GM19324 (cell line): Measurements from ENCODE around the gene RHPN2.
"Not testable (repeated sequence)": the region's sequence is repeated elsewhere in the genome, so short reads cannot be mapped to it uniquely, and the experiment has no call there.

Experiments
- ATAC-seq: cut with Tn5 transposase; IDR thresholded peaks from one replicate; pipeline ENCODE4 v1.9.1; 2021; ENCODE audit warnings: mild to moderate bottlenecking, moderate library complexity; ENCODE audit not compliant: unreplicated experiment, low FRiP score

RHPN2 gene

DNA sequence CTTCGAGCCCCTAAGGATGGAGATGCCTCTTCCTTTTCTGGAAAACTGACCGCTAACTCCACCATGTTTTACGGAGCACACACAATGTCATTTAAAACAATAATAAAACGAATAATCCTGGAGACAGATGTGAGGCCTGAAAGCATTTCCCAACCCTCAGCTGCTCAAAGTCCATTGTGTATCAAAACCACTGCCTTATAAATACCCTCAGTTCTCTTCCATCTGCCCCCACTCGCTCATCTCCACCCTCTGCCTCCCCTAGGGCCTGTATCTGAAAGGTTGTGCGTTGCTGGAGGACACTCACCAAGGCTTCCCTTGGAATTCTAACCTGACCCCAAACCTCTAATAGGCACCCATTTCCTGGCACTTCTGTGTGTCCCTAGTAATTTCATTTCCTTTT is 82.2 kb downstream of the RHPN2 start:
- ATAC-seq, result not testable (repeated sequence)

- ATAC-seq, result not testable (repeated sequence)
Measured at GRCh38 chr19:32979807-32980206, 84.9 kb downstream of the RHPN2 start.

- not testable (repeated sequence) for ATAC-seq
Measured at GRCh38 chr19:32977813-32978212, 86.9 kb downstream of the RHPN2 start.

DNA sequence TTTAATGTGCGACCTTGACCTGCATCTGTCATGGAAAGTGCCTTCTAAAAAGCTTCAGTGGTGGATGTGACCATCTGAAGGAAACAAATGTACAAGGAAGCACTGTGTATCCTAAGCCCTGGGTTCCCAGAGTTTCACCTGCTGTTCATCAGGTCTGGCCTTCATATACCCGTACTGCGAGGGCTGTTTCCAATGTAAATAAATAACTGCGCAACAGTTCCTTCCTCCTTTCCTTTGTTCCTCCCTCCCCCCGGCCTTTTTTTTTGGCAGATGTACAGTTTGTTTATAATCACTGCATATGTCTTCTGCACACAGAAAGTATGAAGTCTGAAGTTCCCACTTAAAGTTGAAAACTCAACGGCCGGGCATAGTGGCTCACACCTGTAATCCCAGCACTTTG is 87.4 kb downstream of the RHPN2 start:
- ATAC-seq, result no peak

DNA sequence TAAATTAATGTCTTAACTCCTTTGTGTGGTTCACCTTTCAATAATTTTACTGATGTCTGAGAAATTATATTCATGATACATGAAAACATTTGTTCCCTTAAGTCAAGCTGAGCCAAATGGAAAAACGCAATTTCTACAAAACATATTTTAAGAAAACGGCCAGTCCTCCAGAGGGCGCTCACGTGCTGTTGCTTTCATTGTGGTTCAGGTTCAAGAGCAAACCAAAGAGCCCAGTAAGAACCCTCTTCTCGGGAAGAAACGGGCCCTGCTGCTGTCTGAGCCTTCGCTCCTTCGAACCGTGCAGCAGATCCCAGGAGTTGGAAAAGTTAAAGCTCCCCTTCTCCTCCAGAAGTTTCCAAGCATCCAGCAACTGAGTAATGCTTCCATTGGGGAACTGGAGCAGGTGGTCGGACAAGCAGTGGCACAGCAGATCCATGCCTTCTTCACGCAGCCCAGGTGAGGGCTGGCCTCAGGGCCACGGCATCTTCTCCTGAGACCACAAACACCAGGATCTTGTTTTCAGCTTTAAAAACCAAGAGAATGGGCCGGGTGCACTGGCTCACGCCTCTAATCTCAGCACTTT is 88.4 kb downstream of the RHPN2 start:
- ATAC-seq, result no peak

GRCh38 chr19:32971715-32972540 is 92.8 kb downstream of the RHPN2 start, which contains the start of the genes CEP89 and FAAP24:
TSS of gene CEP89 (minus strand) at chr19:32971958. CDS start at chr19:32971874, 84 bp downstream.
TSS of gene FAAP24 (plus strand) at chr19:32972242. CDS start at chr19:32973197, 955 bp downstream.
- peak; percentile 99 for ATAC-seq

DNA sequence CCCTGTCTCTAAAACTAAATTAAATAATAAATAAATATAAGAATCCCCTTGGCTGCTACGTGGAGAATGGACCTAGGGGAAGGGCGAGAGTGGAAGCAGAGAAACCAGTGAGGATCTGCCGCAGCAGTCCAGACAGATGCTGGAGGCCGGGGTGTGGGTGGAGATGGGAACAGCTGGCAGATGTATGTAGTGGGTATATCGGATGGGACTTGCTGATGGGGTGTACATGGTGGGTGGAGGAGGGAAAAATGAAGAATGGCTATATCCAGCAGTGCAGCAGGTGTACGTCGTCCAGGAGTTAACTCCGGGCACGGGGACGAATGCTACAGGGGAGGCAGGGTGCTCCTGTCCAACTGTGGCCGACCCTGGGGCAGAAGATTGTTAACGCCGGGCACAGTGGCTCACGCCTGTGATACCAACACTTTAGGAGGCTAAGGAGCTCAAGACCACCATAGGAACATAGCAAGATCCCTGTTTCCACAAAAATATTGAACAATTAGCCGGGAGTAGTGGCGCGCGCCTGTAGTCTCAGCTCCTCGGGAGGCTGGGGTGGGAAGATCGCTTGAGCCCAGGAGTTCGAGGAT is 93.6 kb downstream of the RHPN2 start:
- ATAC-seq, result no peak

DNA sequence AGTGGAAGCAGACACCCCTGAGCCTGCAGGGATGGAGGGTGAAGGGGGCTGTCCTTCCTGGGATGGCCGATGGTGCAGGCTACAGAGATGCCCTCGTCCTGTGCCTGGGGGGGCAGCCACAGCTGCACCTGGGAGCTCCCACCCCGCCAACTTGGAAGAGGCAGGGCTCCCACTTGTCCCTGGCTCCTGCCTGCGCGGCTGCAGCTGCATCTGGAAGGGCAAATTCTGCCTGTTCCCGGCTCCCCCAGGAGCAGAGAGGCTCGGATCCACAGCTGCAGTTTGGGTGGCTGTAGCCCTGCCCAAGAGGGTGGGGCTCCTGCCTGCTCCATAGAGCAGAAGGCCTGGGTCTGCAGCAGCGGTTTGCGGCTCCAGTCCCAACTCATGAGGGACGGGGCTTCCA is 95.1 kb downstream of the RHPN2 start:
- no peak for ATAC-seq

GRCh38 chr19:32966750-32967149 is 97.9 kb downstream of the RHPN2 start:
- no peak for ATAC-seq

- ATAC-seq, result no peak
Measured at GRCh38 chr19:32945260-32945659, 119.4 kb downstream of the RHPN2 start.

DNA sequence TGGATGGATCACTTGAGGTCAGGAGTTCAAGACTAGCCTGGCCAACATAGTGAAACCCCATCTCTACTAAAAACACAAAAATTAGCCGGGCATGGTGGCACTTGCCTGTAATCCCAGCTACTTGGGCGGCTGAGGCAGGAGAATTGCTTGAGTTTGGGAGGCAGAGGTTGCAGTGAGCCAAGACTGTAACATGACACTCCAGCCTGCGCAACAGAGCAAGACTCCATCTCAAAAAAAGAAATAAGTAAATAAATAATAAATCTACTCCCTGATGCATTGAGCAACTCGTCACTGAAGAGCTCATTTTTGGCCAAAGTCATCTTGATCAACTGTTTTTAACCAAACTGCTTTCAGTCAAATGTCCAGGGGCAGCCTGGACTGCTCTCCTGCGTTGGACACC is 123.4 kb downstream of the RHPN2 start:
- not testable (repeated sequence) for ATAC-seq

GRCh38 chr19:32936065-32936464 is 128.6 kb downstream of the RHPN2 start:
- ATAC-seq, result no peak

DNA sequence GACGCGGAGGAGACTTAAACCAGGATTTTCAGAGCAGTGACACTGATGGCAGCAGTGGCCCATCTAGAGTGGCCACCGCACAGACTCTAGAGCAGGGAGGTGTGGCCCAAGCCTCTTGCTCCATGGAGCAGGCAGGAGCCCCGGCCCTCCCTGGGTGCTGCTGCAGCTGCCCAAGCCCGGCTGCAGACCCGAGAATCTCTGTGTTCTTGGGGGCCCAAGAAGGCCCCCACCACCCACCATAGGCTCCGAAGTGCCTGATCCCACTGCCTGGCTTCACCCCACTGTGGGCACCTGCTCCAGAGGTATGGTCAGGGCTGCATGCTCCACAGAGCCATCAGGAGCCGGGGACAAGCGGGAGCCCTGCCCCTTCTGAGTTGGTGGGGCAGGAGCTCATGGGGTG is 129.1 kb downstream of the RHPN2 start:
- ATAC-seq, result no peak

DNA sequence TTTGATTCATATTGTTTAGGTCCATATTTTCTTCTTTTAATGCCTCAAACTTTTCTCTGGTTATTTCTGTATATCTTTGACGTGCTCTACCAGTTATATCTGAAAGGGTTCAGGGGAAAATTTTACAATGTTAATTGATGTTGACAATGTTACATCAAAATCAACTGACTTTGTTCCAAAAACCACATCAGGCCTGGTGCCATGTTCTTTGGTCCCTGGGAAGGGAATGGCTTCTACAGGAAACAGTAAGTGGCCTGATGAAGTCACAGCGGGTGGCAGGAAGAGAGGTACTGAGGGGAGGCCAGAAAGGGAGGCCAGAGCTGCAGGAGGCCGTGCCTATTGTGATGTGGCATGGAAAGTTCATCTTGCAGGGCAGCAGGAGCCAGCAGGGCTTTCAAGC is 131.1 kb downstream of the RHPN2 start:
- ATAC-seq, result no peak

DNA sequence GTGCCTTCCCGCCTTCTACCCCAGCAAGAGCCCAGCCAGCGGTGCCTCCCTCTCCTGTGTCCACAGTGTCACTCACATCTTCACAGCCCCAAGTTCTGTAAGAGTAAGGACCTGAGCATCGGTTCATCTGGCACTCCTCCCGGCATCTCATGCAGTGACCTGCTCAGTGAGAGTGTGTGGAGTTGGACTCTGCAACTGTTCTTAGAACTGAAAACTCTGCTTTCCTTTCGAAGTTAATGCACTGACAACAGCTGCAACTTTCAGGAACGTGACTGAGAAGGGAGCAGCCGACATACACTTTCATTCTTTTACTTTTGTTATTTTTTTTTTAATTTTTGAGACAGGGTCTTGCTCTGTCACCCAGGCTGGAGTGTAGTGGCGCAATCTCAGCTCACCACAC is 134.1 kb downstream of the RHPN2 start:
- ATAC-seq, result no peak

GRCh38 chr19:32928806-32929205 is 135.9 kb downstream of the RHPN2 start:
- ATAC-seq, result no peak
